Mesenchymal stem cell (in vitro differentiated cells and primary cell): ENCODE data around the gene CFAP70.
"Not testable (repeated sequence)": the region's sequence is repeated elsewhere in the genome, so short reads cannot be mapped to it uniquely, and the experiment has no call there.

ENCODE experiments used
- DNase-seq: peaks from one replicate; pipeline ENCODE4 v3.0.0-alpha.2; 2013
- H2AFZ ChIP-seq: one replicate; pipeline ENCODE4 v1.6.1; 2013; ENCODE audit warnings: low read depth, mild to moderate bottlenecking, control low read depth, inconsistent platforms, low read length, moderate library complexity
- H2AK5ac ChIP-seq: 2 replicates; pipeline ENCODE4 v1.6.1; 2013; ENCODE audit warnings: low read length, moderate library complexity, mild to moderate bottlenecking, inconsistent platforms; ENCODE audit not compliant: severe bottlenecking
- H2BK120ac ChIP-seq: one replicate; pipeline ENCODE4 v1.6.1; 2013; ENCODE audit warnings: low read depth, mild to moderate bottlenecking, inconsistent platforms, low read length, moderate library complexity
- H2BK12ac ChIP-seq, 2 experiments: one replicate each; pipeline ENCODE4 v1.6.1; 2013; ENCODE audit warnings: inconsistent platforms in 2 of 2, low read length in 2 of 2, mild to moderate bottlenecking in 2 of 2, moderate library complexity in 2 of 2, control low read depth in 1 of 2
- H2BK15ac ChIP-seq: one replicate; pipeline ENCODE4 v1.6.1; 2013; ENCODE audit warnings: mild to moderate bottlenecking, low read depth, inconsistent platforms; ENCODE audit not compliant: poor library complexity, severe bottlenecking
- H2BK5ac ChIP-seq: 2 replicates; pipeline ENCODE4 v1.6.1; 2013; ENCODE audit warnings: low read depth, mild to moderate bottlenecking, low read length, control low read depth, inconsistent platforms; ENCODE audit not compliant: poor library complexity, severe bottlenecking
- H3K14ac ChIP-seq, 2 experiments: one replicate each; pipeline ENCODE4 v1.6.1; 2013; ENCODE audit warnings: inconsistent platforms in 2 of 2, low read length in 2 of 2, control low read depth in 1 of 2, mild to moderate bottlenecking in 1 of 2, moderate library complexity in 1 of 2
- H3K18ac ChIP-seq, 2 experiments: one replicate each; pipeline ENCODE4 v1.6.1; 2013; ENCODE audit warnings: inconsistent platforms in 2 of 2, low read length in 2 of 2, control low read depth in 1 of 2, low read depth in 1 of 2, mild to moderate bottlenecking in 1 of 2
- H3K23ac ChIP-seq, 2 experiments: one replicate each; pipeline ENCODE4 v1.6.1; 2013; ENCODE audit warnings: inconsistent platforms in 2 of 2, low read length in 2 of 2, mild to moderate bottlenecking in 2 of 2, moderate library complexity in 2 of 2, control low read depth in 1 of 2
- H3K27ac ChIP-seq: 2 replicates; pipeline ENCODE4 v1.5.1; 2013; ENCODE audit warnings: mild to moderate bottlenecking, moderate library complexity, low read length, control low read depth, inconsistent platforms; ENCODE audit not compliant: poor library complexity, severe bottlenecking
- H3K27me3 ChIP-seq, 2 experiments: 2 replicates each; pipeline versions ENCODE4 v1.6.1 to v1.7.0; 2013; ENCODE audit warnings: low read length in 2 of 2, mild to moderate bottlenecking in 2 of 2, moderate library complexity in 2 of 2, control low read depth in 1 of 2, inconsistent platforms in 1 of 2; ENCODE audit not compliant: control insufficient read depth in 1 of 2, insufficient read depth in 1 of 2
- H3K36me3 ChIP-seq, 2 experiments: 2 replicates each; pipeline versions ENCODE4 v1.6.1 to v1.7.0; 2013; ENCODE audit warnings: low read length in 2 of 2, control low read depth in 1 of 2, inconsistent platforms in 1 of 2, low read depth in 1 of 2, mild to moderate bottlenecking in 1 of 2; ENCODE audit not compliant: insufficient read depth in 2 of 2, control insufficient read depth in 1 of 2
- H3K4ac ChIP-seq, 2 experiments: one replicate each; pipeline ENCODE4 v1.6.1; 2013; ENCODE audit warnings: inconsistent platforms in 2 of 2, low read length in 2 of 2, mild to moderate bottlenecking in 2 of 2, moderate library complexity in 2 of 2, control low read depth in 1 of 2, low read depth in 1 of 2
- H3K4me1 ChIP-seq: 2 replicates; pipeline ENCODE4 v1.6.1; 2013; ENCODE audit warnings: low read depth, low read length, control low read depth; ENCODE audit not compliant: control insufficient read depth, insufficient read depth
- H3K4me2 ChIP-seq: 2 replicates; pipeline ENCODE4 v1.6.1; 2013; ENCODE audit warnings: low read length, mild to moderate bottlenecking, inconsistent platforms; ENCODE audit not compliant: poor library complexity, severe bottlenecking
- H3K4me3 ChIP-seq, 2 experiments: 2 replicates each; pipeline versions ENCODE4 v1.5.1 to v1.7.0; 2013; ENCODE audit warnings: low read length in 2 of 2, mild to moderate bottlenecking in 2 of 2, control low read depth in 1 of 2, low read depth in 1 of 2; ENCODE audit not compliant: insufficient read depth in 1 of 2
- H3K79me1 ChIP-seq: replicated peaks from 2 replicates; pipeline ENCODE4 v1.6.1; 2013; ENCODE audit warnings: mild to moderate bottlenecking, control low read depth, low read length, inconsistent platforms; ENCODE audit not compliant: poor library complexity, severe bottlenecking
- H3K9ac ChIP-seq: 2 replicates; pipeline ENCODE4 v1.7.0; 2013; ENCODE audit warnings: mild to moderate bottlenecking, low read length, moderate library complexity
- H3K9me3 ChIP-seq: 2 replicates; pipeline ENCODE4 v1.7.0; 2013; ENCODE audit warnings: mild to moderate bottlenecking, low read length; ENCODE audit not compliant: control insufficient read depth
- H4K8ac ChIP-seq: one replicate; pipeline ENCODE4 v1.6.1; 2013; ENCODE audit warnings: inconsistent platforms, mild to moderate bottlenecking, low read length, moderate library complexity
- H4K91ac ChIP-seq: one replicate; pipeline ENCODE4 v1.6.1; 2013; ENCODE audit warnings: mild to moderate bottlenecking, low read length, inconsistent platforms
- WGBS: methylation state at CpG from one replicate; pipeline ENCODE4 v1.1.7; 2013; ENCODE audit warnings: mixed read lengths; 5-methylcytosine and 5-hydroxymethylcytosine counted together

The CFAP70 gene

DNA sequence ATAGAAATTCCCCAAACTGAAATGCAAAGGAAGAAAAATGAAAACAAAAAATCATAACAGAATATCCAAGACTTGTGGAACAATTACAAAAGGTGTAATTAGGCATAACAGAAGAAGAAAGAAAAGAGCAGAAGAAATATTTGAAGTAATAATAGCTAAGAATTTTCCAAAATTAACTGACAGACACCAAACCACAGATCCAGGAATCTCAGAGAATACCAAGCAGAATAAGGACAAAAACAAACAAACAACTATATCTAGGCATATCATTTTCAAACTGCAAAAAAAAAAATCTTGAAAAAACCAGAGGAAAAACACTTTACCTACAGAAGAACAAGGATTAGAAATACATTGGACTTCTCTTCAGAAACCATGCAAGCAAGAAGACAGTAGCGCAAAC is 25.5 kb downstream of the CFAP70 start:
- no peaks in the 10 kb centered on the region for H3K36me3 ChIP-seq
- H3K9me3 ChIP-seq, result no peaks in the 10 kb centered on the region
- H2AK5ac ChIP-seq, result no peak overlapping the region
- H3K23ac ChIP-seq, result no peak overlapping the region
- H3K9ac ChIP-seq, result no peak overlapping the region
- no peak overlapping the region for H3K4me3 ChIP-seq
- H3K27me3 ChIP-seq, result peaks cover 0 to 9% of the 10 kb centered on the region in 2 experiments
- no peak for DNase-seq
- no peak overlapping the region for H2BK5ac ChIP-seq
- no peaks in the 10 kb centered on the region for H3K79me1 ChIP-seq
- H3K4me1 ChIP-seq, result no peaks in the 10 kb centered on the region
- no peak overlapping the region for H4K91ac ChIP-seq
- H4K8ac ChIP-seq, result no peak overlapping the region
- H3K14ac ChIP-seq, result no peak overlapping the region
- H2BK15ac ChIP-seq, result no peak overlapping the region
- 100% methylated on average over 1 of the region's 1 CpG for WGBS
- no peak overlapping the region for H3K4me2 ChIP-seq
- no peak overlapping the region for H2AFZ ChIP-seq
- no peak overlapping the region for H2BK120ac ChIP-seq
- no peak overlapping the region for H3K27ac ChIP-seq
- no peak overlapping the region for H3K4ac ChIP-seq
- no peak overlapping the region for H3K18ac ChIP-seq
- H2BK12ac ChIP-seq, result no peak overlapping the region

DNA sequence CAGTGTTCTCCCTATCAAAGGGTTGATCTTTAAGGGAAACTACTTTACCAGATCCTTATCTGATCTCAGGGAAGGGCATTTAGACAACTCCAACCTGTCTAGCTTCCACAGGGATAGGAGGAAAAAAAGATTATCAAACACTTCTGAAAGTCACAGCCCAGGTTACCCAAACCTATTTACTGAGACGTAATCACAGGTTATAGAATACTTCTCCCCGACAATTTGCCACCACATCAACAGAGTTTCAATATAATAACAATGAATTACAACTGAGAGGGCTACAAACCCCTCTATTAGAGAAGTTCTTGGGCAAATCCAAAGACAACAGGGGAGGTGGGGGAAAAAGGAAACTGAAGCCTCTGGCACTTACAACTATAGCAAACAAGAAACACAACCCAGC is 26.3 kb downstream of the CFAP70 start:
- no peak overlapping the region for H4K8ac ChIP-seq
- WGBS, result 70% methylated on average over 2 of the region's 2 CpGs
- no peak overlapping the region for H3K9ac ChIP-seq
- no peak overlapping the region for H3K4me2 ChIP-seq
- H3K27me3 ChIP-seq, result peaks cover 0 to 9% of the 10 kb centered on the region in 2 experiments
- no peaks in the 10 kb centered on the region for H3K79me1 ChIP-seq
- no peak overlapping the region for H2BK12ac ChIP-seq
- H3K4me1 ChIP-seq, result no peaks in the 10 kb centered on the region
- H3K4ac ChIP-seq, result no peak overlapping the region
- H3K4me3 ChIP-seq, result no peak overlapping the region
- H2BK120ac ChIP-seq, result no peak overlapping the region
- no peak overlapping the region for H2BK5ac ChIP-seq
- no peak for DNase-seq
- no peaks in the 10 kb centered on the region for H3K9me3 ChIP-seq
- no peak overlapping the region for H3K14ac ChIP-seq
- H2BK15ac ChIP-seq, result no peak overlapping the region
- no peak overlapping the region for H2AK5ac ChIP-seq
- no peaks in the 10 kb centered on the region for H3K36me3 ChIP-seq
- no peak overlapping the region for H3K27ac ChIP-seq
- H3K18ac ChIP-seq, result no peak overlapping the region
- H3K23ac ChIP-seq, result no peak overlapping the region
- no peak overlapping the region for H2AFZ ChIP-seq
- no peak overlapping the region for H4K91ac ChIP-seq

DNA sequence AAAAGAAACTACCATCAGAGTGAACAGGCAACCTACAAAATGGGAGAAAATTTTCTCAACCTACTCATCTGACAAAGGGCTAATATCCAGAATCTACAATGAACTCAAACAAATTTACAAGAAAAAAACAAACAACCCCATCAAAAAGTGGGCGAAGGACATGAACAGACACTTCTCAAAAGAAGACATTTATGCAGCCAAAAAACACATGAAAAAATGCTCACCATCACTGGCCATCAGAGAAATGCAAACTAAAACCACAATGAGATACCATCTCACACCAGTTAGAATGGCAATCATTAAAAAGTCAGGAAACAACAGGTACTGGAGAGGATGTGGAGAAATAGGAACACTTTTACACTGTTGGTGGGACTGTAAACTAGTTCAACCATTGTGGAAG is 30.1 kb downstream of the CFAP70 start:
- H3K9me3 ChIP-seq, H3K23ac ChIP-seq, H3K36me3 ChIP-seq, H2BK5ac ChIP-seq, H4K91ac ChIP-seq, H3K9ac ChIP-seq, H2BK12ac ChIP-seq, H2BK15ac ChIP-seq, H3K4me1 ChIP-seq, H3K4me2 ChIP-seq, H3K14ac ChIP-seq, DNase-seq, H3K27me3 ChIP-seq, H2AK5ac ChIP-seq, H3K4me3 ChIP-seq, H3K4ac ChIP-seq, H3K79me1 ChIP-seq, H3K18ac ChIP-seq, H4K8ac ChIP-seq, H2BK120ac ChIP-seq, H3K27ac ChIP-seq, H2AFZ ChIP-seq: not testable (repeated sequence)
- no CpG with 5 or more reads among the region's 1 CpG for WGBS

DNA sequence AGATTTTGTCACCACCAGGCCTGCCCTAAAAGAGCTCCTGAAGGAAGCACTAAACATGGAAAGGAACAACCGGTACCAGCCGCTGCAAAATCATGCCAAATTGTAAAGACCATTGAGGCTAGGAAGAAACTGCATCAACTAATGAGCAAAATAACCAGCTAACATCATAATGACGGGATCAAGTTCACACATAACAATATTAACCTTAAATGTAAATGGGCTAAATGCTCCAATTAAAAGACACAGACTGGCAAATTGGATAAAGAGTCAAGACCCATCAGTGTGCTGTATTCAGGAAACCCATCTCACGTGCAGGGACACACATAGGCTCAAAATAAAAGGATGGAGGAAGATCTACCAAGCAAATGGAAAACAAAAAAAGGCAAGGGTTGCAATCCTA is 33.4 kb downstream of the CFAP70 start:
- H3K9me3 ChIP-seq, H3K4me2 ChIP-seq, H3K4me3 ChIP-seq, H4K91ac ChIP-seq, H2BK120ac ChIP-seq, H3K23ac ChIP-seq, H3K27ac ChIP-seq, H2AFZ ChIP-seq, H2BK12ac ChIP-seq, H4K8ac ChIP-seq, H3K4me1 ChIP-seq, H3K27me3 ChIP-seq, H3K9ac ChIP-seq, H2BK5ac ChIP-seq, H3K18ac ChIP-seq, H3K36me3 ChIP-seq, H3K4ac ChIP-seq, DNase-seq, H3K79me1 ChIP-seq, H3K14ac ChIP-seq, H2BK15ac ChIP-seq, H2AK5ac ChIP-seq: not testable (repeated sequence)
- no CpG with 5 or more reads among the region's 4 CpGs for WGBS
